Measurements from ENCODE around the gene TSPAN9.

DNA sequence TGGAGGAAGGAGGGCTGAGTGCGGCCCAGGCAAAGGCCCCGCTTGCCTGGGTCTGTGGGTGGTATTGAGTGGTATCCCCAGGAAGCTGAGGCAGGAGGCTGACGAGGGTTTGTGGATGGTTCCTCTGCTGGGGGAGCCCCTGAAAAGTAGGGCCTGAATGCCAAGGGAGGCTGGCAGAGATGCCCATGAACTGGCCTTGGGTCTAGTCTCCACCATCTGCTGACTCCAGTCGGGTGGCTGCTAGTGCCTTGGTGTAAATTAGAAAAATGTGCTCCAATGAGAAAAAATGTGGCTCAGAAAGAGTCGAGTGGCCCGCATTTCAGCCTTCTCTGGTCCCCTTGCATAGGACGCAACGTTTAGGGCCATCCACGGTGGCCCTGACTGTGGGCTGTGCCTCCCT, 232.6 kb downstream of the TSPAN9 start:
- TF ChIP-seq, protein P1, sequence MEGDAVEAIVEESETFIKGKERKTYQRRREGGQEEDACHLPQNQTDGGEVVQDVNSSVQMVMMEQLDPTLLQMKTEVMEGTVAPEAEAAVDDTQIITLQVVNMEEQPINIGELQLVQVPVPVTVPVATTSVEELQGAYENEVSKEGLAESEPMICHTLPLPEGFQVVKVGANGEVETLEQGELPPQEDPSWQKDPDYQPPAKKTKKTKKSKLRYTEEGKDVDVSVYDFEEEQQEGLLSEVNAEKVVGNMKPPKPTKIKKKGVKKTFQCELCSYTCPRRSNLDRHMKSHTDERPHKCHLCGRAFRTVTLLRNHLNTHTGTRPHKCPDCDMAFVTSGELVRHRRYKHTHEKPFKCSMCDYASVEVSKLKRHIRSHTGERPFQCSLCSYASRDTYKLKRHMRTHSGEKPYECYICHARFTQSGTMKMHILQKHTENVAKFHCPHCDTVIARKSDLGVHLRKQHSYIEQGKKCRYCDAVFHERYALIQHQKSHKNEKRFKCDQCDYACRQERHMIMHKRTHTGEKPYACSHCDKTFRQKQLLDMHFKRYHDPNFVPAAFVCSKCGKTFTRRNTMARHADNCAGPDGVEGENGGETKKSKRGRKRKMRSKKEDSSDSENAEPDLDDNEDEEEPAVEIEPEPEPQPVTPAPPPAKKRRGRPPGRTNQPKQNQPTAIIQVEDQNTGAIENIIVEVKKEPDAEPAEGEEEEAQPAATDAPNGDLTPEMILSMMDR (IDR thresholded peaks at IDR 0.05): no peak
- TF ChIP-seq POLR2A (IDR thresholded peaks at IDR 0.05): no peak

Data from body of pancreas (tissue), 4 donors.